DOHH2 (cell line): Measurements from ENCODE around the gene TBL1XR1.
"Not testable (repeated sequence)": the region's sequence is repeated elsewhere in the genome, so short reads cannot be mapped to it uniquely, and the experiment has no call there.

Experiments used
- EZH2phosphoT487 ChIP-seq: fragments of 200-600 bp; sonication (generic); IDR thresholded peaks from 2 replicates; pipeline ENCODE4 v1.6.1; 2017; ENCODE audit warnings: borderline replicate concordance, mild to moderate bottlenecking, antibody characterized with exemption, low read length, moderate library complexity, mixed read lengths
- TF ChIP-seq, protein P1 (sequence below): fragments of 200-600 bp; sonication (generic); IDR thresholded peaks from one replicate; pipeline ENCODE4 v1.5.1; 2014; ENCODE audit warnings: antibody characterized with exemption, mild to moderate bottlenecking, low read depth, low read length; ENCODE audit not compliant: poor library complexity, severe bottlenecking

DNA sequence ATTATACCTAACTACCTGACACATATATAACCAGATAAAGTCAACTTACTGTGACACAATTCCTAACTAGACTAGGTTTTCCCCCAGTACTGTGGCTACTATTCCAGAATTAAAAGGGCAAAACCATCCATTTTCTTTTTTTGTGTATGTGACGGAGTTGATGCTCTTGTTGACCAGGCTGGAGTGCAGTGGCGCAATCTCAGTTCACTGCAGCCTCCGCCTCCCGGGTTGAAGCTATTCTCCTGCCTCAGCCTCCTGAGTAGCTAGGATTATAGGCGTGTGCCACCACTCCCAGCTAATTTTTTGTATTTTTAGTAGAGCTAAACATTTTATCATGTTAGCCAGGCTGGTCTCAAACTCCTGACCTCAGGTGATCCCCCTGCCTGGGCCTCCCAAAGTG is 7.1 kb downstream of the TBL1XR1 start:
- TF ChIP-seq EZH2phosphoT487, result not testable (repeated sequence)
- TF ChIP-seq, protein P1, sequence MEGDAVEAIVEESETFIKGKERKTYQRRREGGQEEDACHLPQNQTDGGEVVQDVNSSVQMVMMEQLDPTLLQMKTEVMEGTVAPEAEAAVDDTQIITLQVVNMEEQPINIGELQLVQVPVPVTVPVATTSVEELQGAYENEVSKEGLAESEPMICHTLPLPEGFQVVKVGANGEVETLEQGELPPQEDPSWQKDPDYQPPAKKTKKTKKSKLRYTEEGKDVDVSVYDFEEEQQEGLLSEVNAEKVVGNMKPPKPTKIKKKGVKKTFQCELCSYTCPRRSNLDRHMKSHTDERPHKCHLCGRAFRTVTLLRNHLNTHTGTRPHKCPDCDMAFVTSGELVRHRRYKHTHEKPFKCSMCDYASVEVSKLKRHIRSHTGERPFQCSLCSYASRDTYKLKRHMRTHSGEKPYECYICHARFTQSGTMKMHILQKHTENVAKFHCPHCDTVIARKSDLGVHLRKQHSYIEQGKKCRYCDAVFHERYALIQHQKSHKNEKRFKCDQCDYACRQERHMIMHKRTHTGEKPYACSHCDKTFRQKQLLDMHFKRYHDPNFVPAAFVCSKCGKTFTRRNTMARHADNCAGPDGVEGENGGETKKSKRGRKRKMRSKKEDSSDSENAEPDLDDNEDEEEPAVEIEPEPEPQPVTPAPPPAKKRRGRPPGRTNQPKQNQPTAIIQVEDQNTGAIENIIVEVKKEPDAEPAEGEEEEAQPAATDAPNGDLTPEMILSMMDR, result not testable (repeated sequence)
